Activated CD8-positive, alpha-beta T cell treated with anti-CD3 and anti-CD28 coated beads, Interleukin-2, amount 10 ng/mL, durations not matched to agents 7 days and 5 days (primary cell): ENCODE measurements around the gene ARPC2. TPM values are rescaled to one million over a fixed set of nuclear protein-coding genes. Genes with fewer than 3 reads are reported as not detected.
"Not testable (repeated sequence)": the region's sequence is repeated elsewhere in the genome, so short reads cannot be mapped to it uniquely, and the experiment has no call there.

Experiments
- ATAC-seq: fragments of 150-1000 bp; cut with Tn5 transposase; one replicate; pipeline ENCODE4 v1.10.0; 2021; ENCODE audit warnings: moderate library complexity
- CTCF ChIA-PET: fragments of 350-600 bp; sonication (Branson Sonifier 250); formaldehyde crosslinking; loops from one replicate; lab custom pipeline; 2021; ENCODE audit warnings: antibody characterized with exemption; lab: Charles Lee
- POLR2A ChIA-PET: fragments of 350-600 bp; sonication (Branson Sonifier 250); formaldehyde crosslinking; loops from one replicate; lab custom pipeline; 2021; ENCODE audit warnings: antibody characterized with exemption; lab: Charles Lee
- DNase-seq: peaks from one replicate; pipeline ENCODE4 v3.0.0-alpha.2; 2020
- H3K27ac Mint-ChIP-seq: one replicate; pipeline ENCODE4 v1.8.0; 2021; ENCODE audit warnings: mild to moderate bottlenecking, mixed read lengths
- H3K27me3 Mint-ChIP-seq: one replicate; pipeline ENCODE4 v1.8.0; 2021; ENCODE audit warnings: low read depth, mixed read lengths
- H3K36me3 Mint-ChIP-seq: one replicate; pipeline ENCODE4 v1.8.0; 2021; ENCODE audit warnings: low read depth, mixed read lengths
- H3K4me1 Mint-ChIP-seq: one replicate; pipeline ENCODE4 v1.8.0; 2021; ENCODE audit warnings: low read depth, mixed read lengths
- H3K4me3 Mint-ChIP-seq: one replicate; pipeline ENCODE4 v1.8.0; 2021; ENCODE audit warnings: mild to moderate bottlenecking, mixed read lengths
- H3K9me3 Mint-ChIP-seq: one replicate; pipeline ENCODE4 v1.8.0; 2022; ENCODE audit warnings: mixed read lengths; ENCODE audit not compliant: insufficient read depth
- total RNA-seq, 2 experiments: library from RNA; stranded (reverse); gene quantifications; one replicate each; pipeline ENCODE4 v1.2.3, GENCODE V29; 2021

Gene ARPC2
- total RNA-seq, 2 experiments from 2014 or later: 821 to 844 TPM

- peak overlapping the region; percentile 95 for H3K27ac Mint-ChIP-seq
- DNase-seq: no peak
- peaks cover 44% of the 10 kb centered on the region for H3K36me3 Mint-ChIP-seq
- peak overlapping the region; percentile 96 for H3K4me3 Mint-ChIP-seq
- peaks cover 41% of the 10 kb centered on the region for H3K4me1 Mint-ChIP-seq
- no peak for ATAC-seq
- H3K27me3 Mint-ChIP-seq: no peaks in the 10 kb centered on the region
- H3K9me3 Mint-ChIP-seq: no peaks in the 10 kb centered on the region
- POLR2A ChIA-PET: interaction anchor here (0.8 to 2.9 kb wide), 3 partner anchors 13 to 125 kb away, joined by 4 to 23 read pairs (median 15); no protein-coding TSS in a partner anchor
- CTCF ChIA-PET: interaction anchor here (0.6 to 7.5 kb wide), 19 partner anchors 13 to 136 kb away, joined by 3 to 158 read pairs (median 5); partner anchors contain the start of genes CATIP and CTDSP1
Observed at GRCh38 chr2:218271487-218271797, 54.5 kb downstream of the ARPC2 start.

- H3K4me3 Mint-ChIP-seq: peak overlapping the region; percentile 96
- H3K4me1 Mint-ChIP-seq: peaks cover 41% of the 10 kb centered on the region
- ATAC-seq (no peak), DNase-seq (no peak)
- H3K27me3 Mint-ChIP-seq: no peaks in the 10 kb centered on the region
- ChIA-PET CTCF (interaction anchor here (0.6 to 7.5 kb wide), 22 partner anchors 13 to 135 kb away, joined by 3 to 158 read pairs (median 4); partner anchors contain the start of genes CATIP and CTDSP1), POLR2A (interaction anchor here (1.5 to 2.9 kb wide), 3 partner anchors 10 to 125 kb away, joined by 3 to 23 read pairs (median 15); no protein-coding TSS in a partner anchor)
- peaks cover 45% of the 10 kb centered on the region for H3K36me3 Mint-ChIP-seq
- peak overlapping the region; percentile 95 for H3K27ac Mint-ChIP-seq
- no peaks in the 10 kb centered on the region for H3K9me3 Mint-ChIP-seq
Observed at GRCh38 chr2:218271865-218272530, 55.0 kb downstream of the ARPC2 start.

- H3K36me3 Mint-ChIP-seq: peaks cover 45% of the 10 kb centered on the region
- H3K4me1 Mint-ChIP-seq: peaks cover 34% of the 10 kb centered on the region
- H3K9me3 Mint-ChIP-seq: no peaks in the 10 kb centered on the region
- ChIA-PET POLR2A (interaction anchor here (0.7 to 2.9 kb wide), 4 partner anchors 9 to 124 kb away, joined by 3 to 23 read pairs (median 9); no protein-coding TSS in a partner anchor), CTCF (interaction anchor here (0.6 to 7.5 kb wide), 27 partner anchors 12 to 575 kb away, joined by 3 to 158 read pairs (median 5); partner anchors contain the start of gene CATIP)
- peak; percentile 16 for ATAC-seq
- DNase-seq: peak; percentile 86
- H3K4me3 Mint-ChIP-seq: no peak overlapping the region
- H3K27me3 Mint-ChIP-seq: no peaks in the 10 kb centered on the region
- H3K27ac Mint-ChIP-seq: peak overlapping the region; percentile 95
Observed at GRCh38 chr2:218272531-218273212, 55.7 kb downstream of the ARPC2 start.

- ATAC-seq, H3K9me3 Mint-ChIP-seq, DNase-seq, H3K27me3 Mint-ChIP-seq, H3K27ac Mint-ChIP-seq, H3K4me3 Mint-ChIP-seq: not testable (repeated sequence)
- ChIA-PET POLR2A (interaction anchor here (0.7 to 2.8 kb wide), 3 partner anchors 9 to 19 kb away, joined by 3 to 23 read pairs (median 3); no protein-coding TSS in a partner anchor), CTCF (interaction anchor here (0.6 to 7.5 kb wide), 15 partner anchors 12 to 574 kb away, joined by 3 to 158 read pairs (median 4); partner anchors contain the start of gene CATIP)
- peaks cover 47% of the 10 kb centered on the region for H3K36me3 Mint-ChIP-seq
- peaks cover 33% of the 10 kb centered on the region for H3K4me1 Mint-ChIP-seq
Observed at GRCh38 chr2:218273214-218273907, 56.4 kb downstream of the ARPC2 start.

- Mint-ChIP-seq H3K4me1 (peaks cover 32% of the 10 kb centered on the region), H3K9me3 (no peaks in the 10 kb centered on the region), H3K27ac (no peak overlapping the region), H3K36me3 (peaks cover 49% of the 10 kb centered on the region), H3K27me3 (no peaks in the 10 kb centered on the region), H3K4me3 (no peak overlapping the region)
- no peak for DNase-seq
- ChIA-PET CTCF (interaction anchor here (0.9 to 7.5 kb wide), 8 partner anchors 11 to 128 kb away, joined by 3 to 158 read pairs (median 4); no protein-coding TSS in a partner anchor), POLR2A (interaction anchor here (0.5 to 2.8 kb wide), 3 partner anchors 13 to 20 kb away, joined by 3 to 23 read pairs (median 10); no protein-coding TSS in a partner anchor)
- ATAC-seq: no peak
Observed at GRCh38 chr2:218273908-218274249, 56.9 kb downstream of the ARPC2 start.

GRCh38 chr2:218274586-218274985 is 57.6 kb downstream of the ARPC2 start:
- POLR2A ChIA-PET: interaction anchor here (0.5 to 2.0 kb wide), 3 partner anchors 12 to 123 kb away, joined by 3 to 10 read pairs (median 3); no protein-coding TSS in a partner anchor
- Mint-ChIP-seq H3K27me3 (no peaks in the 10 kb centered on the region), H3K4me3 (no peak overlapping the region), H3K36me3 (peaks cover 47% of the 10 kb centered on the region), H3K4me1 (peaks cover 27% of the 10 kb centered on the region), H3K27ac (no peak overlapping the region), H3K9me3 (no peaks in the 10 kb centered on the region)
- CTCF ChIA-PET: interaction anchor here (0.9 to 7.5 kb wide), 8 partner anchors 10 to 122 kb away, joined by 3 to 158 read pairs (median 4); no protein-coding TSS in a partner anchor
- ATAC-seq: no peak
- no peak for DNase-seq

GRCh38 chr2:218275371-218276072 is 58.5 kb downstream of the ARPC2 start:
- Mint-ChIP-seq H3K27ac (no peak overlapping the region), H3K4me1 (peaks cover 27% of the 10 kb centered on the region), H3K4me3 (no peak overlapping the region), H3K9me3 (no peaks in the 10 kb centered on the region), H3K27me3 (no peaks in the 10 kb centered on the region), H3K36me3 (peaks cover 56% of the 10 kb centered on the region)
- ChIA-PET CTCF (interaction anchor here (0.6 to 7.5 kb wide), 8 partner anchors 9 to 121 kb away, joined by 3 to 158 read pairs (median 4); partner anchors contain the start of gene CATIP), POLR2A (interaction anchor here (0.5 to 2.0 kb wide), 4 partner anchors 10 to 1116 kb away, joined by 3 to 10 read pairs (median 4); no protein-coding TSS in a partner anchor)
- no peak for ATAC-seq
- no peak for DNase-seq

- peaks cover 57% of the 10 kb centered on the region for H3K36me3 Mint-ChIP-seq
- peak overlapping the region; percentile 18 for H3K27ac Mint-ChIP-seq
- H3K9me3 Mint-ChIP-seq: no peaks in the 10 kb centered on the region
- no peak overlapping the region for H3K4me3 Mint-ChIP-seq
- CTCF ChIA-PET: interaction anchor here (0.8 to 7.5 kb wide), 2 partner anchors 8 to 15 kb away, joined by 5 to 158 read pairs; partner anchors contain the start of gene TMBIM1
- ATAC-seq (no peak), DNase-seq (no peak)
- POLR2A ChIA-PET: interaction anchor here (1.7 kb wide), 1 partner anchor 8 kb away, joined by 4 read pairs; no protein-coding TSS in a partner anchor
- H3K4me1 Mint-ChIP-seq: peaks cover 13% of the 10 kb centered on the region
- H3K27me3 Mint-ChIP-seq: no peaks in the 10 kb centered on the region
Observed at GRCh38 chr2:218276986-218277755, 60.2 kb downstream of the ARPC2 start.

- Mint-ChIP-seq H3K4me1 (peaks cover 6% of the 10 kb centered on the region), H3K36me3 (peaks cover 55% of the 10 kb centered on the region), H3K9me3 (no peaks in the 10 kb centered on the region), H3K27me3 (no peaks in the 10 kb centered on the region), H3K4me3 (no peak overlapping the region), H3K27ac (peak overlapping the region; percentile 18)
- DNase-seq (no peak), ATAC-seq (no peak)
- ChIA-PET CTCF (no interaction called here), POLR2A (no interaction called here)
Observed at GRCh38 chr2:218277921-218278320, 60.9 kb downstream of the ARPC2 start.
